Stimulated activated CD4-positive, alpha-beta T cell treated with anti-CD3 and anti-CD28 coated beads, Interleukin-2, amount 100 ng/mL, for 24 hours (primary cell): ENCODE data around the gene BAZ2B.
"Not testable (repeated sequence)": the region's sequence is repeated elsewhere in the genome, so short reads cannot be mapped to it uniquely, and the experiment has no call there.

Experiments used
- DNase-seq, 2 donors: peaks; one replicate each; pipeline ENCODE4 v3.0.0-alpha.2; 2020

The BAZ2B gene

GRCh38 chr2:159456500-159457426, 159.6 kb downstream of the BAZ2B start:
- no peak for DNase-seq

GRCh38 chr2:159455330-159455918, 160.9 kb downstream of the BAZ2B start:
- DNase-seq: no peak

- DNase-seq: no peak
These were observed 162.2 kb downstream of the BAZ2B start for GRCh38 chr2:159454185-159454584.

GRCh38 chr2:159450180-159450579, 166.2 kb downstream of the BAZ2B start:
- DNase-seq: no peak

- DNase-seq: no peak
These were observed 166.7 kb downstream of the BAZ2B start for GRCh38 chr2:159449504-159450124.

GRCh38 chr2:159446817-159447216, 169.5 kb downstream of the BAZ2B start:
- no peak for DNase-seq

- no peak for DNase-seq
These were observed 170.1 kb downstream of the BAZ2B start for GRCh38 chr2:159446201-159446600.

- DNase-seq: no peak
These were observed 171.0 kb downstream of the BAZ2B start for GRCh38 chr2:159445307-159445706.

GRCh38 chr2:159444754-159445153, 171.6 kb downstream of the BAZ2B start:
- DNase-seq: no peak

GRCh38 chr2:159442159-159442852, 174.0 kb downstream of the BAZ2B start:
- no peak for DNase-seq

GRCh38 chr2:159441182-159441581, 175.2 kb downstream of the BAZ2B start:
- no peak for DNase-seq

- DNase-seq: no peak
These were observed 176.9 kb downstream of the BAZ2B start for GRCh38 chr2:159439421-159439820.

- DNase-seq: no peak
These were observed 177.5 kb downstream of the BAZ2B start for GRCh38 chr2:159438720-159439353.

GRCh38 chr2:159438284-159438683, 178.1 kb downstream of the BAZ2B start:
- no peak for DNase-seq

GRCh38 chr2:159432610-159433009, 183.7 kb downstream of the BAZ2B start:
- DNase-seq: no peak

- no peak for DNase-seq
These were observed 189.3 kb downstream of the BAZ2B start for GRCh38 chr2:159427048-159427447.

GRCh38 chr2:159419403-159419802, 196.9 kb downstream of the BAZ2B start:
- DNase-seq: no peak

- DNase-seq: no peak
These were observed 204.9 kb downstream of the BAZ2B start for GRCh38 chr2:159411460-159411859.

- DNase-seq: no peak
These were observed 206.1 kb downstream of the BAZ2B start for GRCh38 chr2:159410276-159410675.

GRCh38 chr2:159409116-159409800, 207.1 kb downstream of the BAZ2B start:
- DNase-seq: no peak

- no peak for DNase-seq
These were observed 213.6 kb downstream of the BAZ2B start for GRCh38 chr2:159402790-159403189.

GRCh38 chr2:159402160-159402559, 214.2 kb downstream of the BAZ2B start:
- DNase-seq: not testable (repeated sequence)
